GM19240 (cell line): ENCODE measurements around the gene ARHGEF7.

Experiments used
- DNase-seq: peaks from one replicate; pipeline ENCODE4 v3.0.0; 2011; ENCODE audit warnings: low spot score; ENCODE audit not compliant: insufficient read length

Gene ARHGEF7

DNA sequence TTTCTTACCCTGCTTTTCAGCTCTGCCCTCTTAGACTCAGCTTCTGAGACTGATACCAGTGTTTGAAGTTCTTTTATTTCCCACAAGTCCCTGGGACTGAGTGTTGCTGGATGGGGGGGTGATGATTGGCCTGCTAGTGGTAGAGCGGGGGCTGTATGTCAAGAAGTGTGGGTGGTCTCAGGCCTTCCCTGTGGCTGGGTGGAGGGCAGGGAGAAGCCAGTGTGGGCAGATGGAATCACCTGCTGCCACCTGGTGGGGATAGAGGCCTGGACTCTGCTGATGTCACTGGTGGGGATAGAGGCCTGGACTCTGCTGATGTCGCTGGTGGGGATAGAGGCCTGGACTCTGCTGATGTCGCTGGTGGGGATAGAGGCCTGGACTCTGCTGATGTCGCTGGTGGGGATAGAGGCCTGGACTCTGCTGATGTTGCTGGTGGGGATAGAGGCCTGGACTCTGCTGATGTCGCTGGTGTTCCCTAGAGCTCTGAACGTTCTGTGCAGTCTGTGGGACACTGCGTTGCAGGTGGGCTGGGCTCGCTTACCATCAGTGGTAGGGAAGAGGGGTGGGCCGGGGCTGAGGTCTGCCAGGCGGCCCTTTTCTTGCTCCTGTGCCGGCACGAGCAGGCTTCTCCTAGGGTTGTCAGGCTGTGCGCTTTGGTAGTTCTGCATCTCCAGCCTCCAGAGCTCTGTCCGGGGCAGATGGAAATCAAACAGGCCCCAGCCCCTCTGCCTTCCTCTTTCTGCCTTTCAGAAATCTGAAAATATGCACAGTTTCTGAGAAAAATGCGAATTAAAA, 101.3 kb downstream of the ARHGEF7 start:
- DNase-seq = no peak

DNA sequence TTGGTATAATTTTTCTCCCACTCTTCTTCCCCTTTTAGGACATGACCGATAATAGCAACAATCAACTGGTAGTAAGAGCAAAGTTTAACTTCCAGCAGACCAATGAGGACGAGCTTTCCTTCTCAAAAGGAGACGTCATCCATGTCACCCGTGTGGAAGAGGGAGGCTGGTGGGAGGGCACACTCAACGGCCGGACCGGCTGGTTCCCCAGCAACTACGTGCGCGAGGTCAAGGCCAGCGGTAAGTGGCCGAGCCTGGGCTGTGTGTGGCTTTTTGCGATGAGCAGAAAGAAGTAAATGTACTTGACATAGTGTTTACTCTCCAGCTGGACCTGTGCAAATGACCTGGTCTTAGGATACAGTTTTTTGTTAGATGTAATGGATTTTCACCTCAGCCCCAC, 102.5 kb downstream of the ARHGEF7 start:
- no peak for DNase-seq

GRCh38 chr13:111219280-111219679, 104.2 kb downstream of the ARHGEF7 start:
- no peak for DNase-seq

DNA sequence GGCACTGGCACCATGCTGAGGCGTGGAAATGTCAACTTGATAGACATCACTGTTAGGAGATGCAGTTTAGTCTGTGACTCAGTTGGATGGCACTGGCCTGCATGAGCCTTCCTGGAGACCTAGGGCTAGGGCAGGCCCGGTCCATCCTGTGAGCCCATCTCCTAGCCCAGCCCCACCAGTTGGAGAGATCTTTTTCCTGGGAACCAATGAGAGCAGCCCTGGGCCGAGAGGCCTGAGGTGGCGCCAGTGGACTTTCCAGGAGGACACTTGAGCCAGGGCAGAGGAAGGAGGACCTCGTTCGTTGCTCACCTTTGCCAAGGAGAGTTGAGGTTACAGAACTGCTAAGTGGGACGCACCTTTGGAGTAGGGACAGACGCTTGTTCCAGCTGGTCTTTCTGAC, 104.8 kb downstream of the ARHGEF7 start:
- DNase-seq = no peak

- no peak for DNase-seq
Observed at GRCh38 chr13:111225166-111225565, 110.1 kb downstream of the ARHGEF7 start.

DNA sequence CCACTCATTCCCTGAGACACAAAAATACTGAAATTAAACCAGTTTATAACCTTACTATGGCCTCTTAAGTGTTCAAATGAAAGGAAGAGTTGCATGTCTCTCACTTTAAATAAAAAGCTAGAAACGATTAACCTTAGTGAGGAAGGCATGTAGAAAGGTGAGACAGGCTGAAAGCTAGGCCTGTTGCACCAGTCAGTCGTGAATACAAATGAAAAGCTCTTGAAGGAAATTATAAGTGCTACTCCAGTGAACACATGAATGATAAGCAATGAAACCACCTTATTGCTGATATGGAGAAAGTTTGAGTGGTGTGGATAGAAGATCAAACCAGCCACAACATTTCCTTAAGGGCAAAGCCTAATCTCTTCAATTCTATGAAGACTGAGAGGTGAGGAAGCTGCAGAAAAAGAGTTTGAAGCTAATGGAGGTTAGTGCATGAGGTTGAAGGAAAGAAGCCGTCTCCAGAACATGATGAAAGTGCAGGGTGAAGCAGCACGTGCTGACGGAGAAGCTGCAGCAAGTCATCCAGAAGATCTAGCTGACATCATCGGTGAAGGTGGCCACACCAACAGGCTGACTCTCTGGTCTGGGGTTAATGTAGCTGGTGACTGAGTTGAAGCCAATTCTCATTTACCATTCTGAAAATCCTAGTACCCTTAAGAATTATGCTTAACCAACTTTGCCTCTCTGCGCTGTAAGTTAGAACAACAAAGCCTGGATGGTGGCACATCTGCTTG, 110.9 kb downstream of the ARHGEF7 start:
- no peak for DNase-seq

DNA sequence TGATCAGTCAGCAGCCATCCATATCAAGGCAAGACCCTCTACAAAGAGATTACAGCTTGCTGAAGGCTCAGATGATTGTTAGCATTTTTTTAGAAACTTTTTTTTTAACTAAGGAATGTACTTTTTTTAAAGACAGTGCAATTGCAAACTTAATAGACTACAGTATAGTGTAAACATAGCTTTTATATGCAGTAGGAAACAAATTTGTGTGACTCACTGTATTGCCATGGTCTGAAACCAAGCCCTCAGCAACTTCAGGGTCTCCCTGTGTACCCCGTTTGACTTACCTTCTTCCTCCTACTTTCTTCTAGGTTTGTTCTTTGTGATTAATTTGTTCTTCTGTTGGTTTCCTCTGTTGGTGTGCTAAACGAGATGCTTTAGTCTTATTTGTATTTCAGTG, 112.3 kb downstream of the ARHGEF7 start:
- DNase-seq = no peak

GRCh38 chr13:111228262-111229144, 113.4 kb downstream of the ARHGEF7 start:
- DNase-seq = no peak

- no peak for DNase-seq
Observed at GRCh38 chr13:111230385-111230930, 115.3 kb downstream of the ARHGEF7 start.

- no peak for DNase-seq
Observed at GRCh38 chr13:111232191-111232590, 117.1 kb downstream of the ARHGEF7 start.

- DNase-seq = no peak
Observed at GRCh38 chr13:111233080-111233479, 118.0 kb downstream of the ARHGEF7 start.

DNA sequence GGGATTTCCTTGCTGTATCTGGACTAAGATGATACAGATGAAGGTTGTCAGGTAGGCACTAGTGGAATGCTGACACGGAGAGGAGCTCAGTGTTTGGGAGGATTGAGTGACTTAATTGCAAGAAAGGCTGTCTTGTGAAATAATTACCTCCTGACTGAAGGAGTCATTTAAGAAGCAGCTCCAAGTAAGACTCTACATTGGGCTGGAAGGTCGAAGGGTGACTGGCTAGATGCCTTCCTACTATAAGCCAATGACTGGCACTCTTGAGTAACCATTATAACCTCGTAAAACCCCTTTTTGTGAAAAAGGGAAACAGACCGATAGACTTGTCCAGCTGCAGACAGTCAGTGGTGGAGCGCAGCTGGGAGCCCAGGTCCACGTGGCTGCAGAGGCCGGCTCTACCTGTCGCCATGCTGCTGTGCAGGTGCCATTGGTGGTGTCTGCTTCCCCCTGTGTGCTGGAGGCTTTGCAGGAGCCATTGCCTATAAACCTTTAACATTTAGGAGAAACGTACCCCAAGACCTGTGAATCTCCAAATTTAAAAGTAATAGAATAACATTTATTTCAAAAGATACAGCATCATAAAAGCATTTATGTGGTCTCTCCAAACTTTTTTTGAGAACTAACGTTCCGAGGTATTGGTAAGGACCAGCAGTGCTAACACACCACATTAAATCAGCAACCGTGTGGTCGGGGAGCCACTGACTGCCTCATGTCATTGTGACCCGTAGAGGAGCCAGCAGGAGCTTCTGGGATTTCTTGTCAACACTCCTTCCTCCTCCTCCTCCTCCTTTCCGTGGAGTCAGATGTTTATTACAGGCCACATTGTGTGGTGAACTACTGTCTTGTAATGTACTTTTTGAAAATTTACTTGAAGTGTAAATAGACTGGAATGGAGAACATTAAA, 124.9 kb downstream of the ARHGEF7 start:
- no peak for DNase-seq

DNA sequence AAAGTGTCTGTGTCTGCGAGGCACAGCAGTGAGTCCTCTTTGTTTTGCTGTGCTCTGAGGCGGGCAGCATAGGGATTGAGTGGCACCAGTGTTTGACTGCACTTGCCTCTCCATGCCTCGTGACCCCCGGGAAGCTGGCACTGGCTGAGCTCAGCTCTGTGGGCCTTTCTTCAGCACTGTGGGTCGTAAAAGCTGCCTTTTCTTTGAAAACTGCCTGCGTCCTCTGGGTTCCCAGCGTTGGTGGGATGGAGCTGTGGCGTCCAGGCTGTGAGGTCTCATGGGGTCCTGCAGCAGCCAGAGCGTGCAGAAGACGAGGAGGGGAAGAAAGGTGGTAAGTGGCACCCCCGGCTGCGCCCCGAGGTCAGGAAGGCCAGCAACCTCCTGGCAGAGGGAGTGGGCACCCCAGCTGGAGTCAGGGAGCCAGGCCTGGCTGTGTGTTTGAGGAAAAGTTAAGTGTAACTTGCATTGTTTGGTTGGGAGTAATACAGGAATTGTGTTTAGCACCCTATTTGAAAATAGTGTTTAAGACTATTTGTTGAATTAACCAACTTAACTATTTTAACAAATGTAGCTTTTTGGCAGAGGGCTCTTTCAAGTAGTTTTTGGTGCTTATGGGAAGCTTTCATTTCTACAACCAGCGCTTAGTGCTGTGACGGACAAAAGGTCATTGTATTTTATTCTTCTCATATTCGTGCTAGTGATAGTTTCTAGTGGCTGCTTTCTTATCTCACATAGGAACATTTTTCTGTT, 126.1 kb downstream of the ARHGEF7 start:
- no peak for DNase-seq

GRCh38 chr13:111241862-111242261, 126.8 kb downstream of the ARHGEF7 start:
- no peak for DNase-seq

DNA sequence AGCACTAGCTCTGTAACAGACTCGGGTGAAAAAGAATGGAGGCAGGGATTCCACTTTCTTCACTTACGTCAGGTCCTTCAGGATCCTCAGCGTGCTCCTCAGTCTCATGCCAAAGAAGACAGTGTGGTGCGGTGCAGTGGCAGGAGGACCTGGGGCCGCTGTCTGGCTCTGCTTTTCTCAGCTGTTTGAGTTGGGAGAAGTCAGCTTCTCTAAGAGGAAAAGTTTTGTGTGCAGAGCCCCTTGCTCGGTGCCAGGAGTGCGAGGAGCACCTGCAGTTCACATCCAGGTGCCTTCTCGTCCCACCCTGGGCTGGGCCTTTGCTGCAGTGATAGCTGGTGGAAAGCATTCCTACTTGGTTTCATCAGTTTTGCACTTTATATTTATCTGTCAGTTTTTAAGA, 127.5 kb downstream of the ARHGEF7 start:
- no peak for DNase-seq

GRCh38 chr13:111243981-111244380, 128.9 kb downstream of the ARHGEF7 start:
- DNase-seq = no peak

- DNase-seq = no peak
Observed at GRCh38 chr13:111245576-111246384, 130.7 kb downstream of the ARHGEF7 start.

DNA sequence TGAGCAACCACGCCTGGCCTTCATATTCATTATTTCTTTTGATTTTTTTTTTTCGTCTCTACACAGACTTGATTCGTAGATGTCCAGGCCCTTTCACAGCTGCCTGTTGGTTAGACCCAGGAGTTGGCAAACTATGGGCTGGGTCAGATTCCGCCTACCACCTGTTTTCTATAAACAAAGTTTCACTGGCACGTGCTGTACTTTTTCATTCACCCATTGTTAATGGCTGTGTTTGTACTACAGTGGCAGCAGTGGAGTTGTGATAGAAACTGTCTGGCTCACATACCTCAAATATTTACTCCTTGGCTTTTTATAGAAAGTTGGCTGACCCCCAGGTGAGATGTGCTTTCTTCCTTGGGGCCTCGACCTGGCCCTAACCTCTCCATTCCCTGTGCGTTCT, 132.4 kb downstream of the ARHGEF7 start:
- no peak for DNase-seq

DNA sequence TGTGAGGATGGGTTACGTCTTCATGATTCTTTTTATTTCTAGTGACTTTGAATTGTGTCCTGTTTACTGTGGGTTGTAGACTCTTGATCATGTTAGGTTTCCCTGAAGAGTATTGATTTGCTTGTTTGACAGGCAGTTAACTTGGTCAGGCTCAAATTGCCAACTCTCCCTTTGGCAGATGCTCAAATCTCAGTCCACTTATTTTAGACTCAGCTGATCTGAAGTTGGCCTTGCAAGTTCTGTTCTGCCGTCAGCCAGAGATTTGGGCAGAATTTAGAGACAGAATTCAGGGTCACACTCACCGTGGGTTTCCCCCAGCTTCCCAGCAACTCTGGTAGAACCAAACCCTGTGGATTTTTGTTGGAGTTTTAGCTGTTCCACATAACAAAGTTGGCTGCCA, 133.7 kb downstream of the ARHGEF7 start:
- DNase-seq = no peak
